Measurements from ENCODE around the gene EAF1. TPM values are rescaled to one million over a fixed set of nuclear protein-coding genes. Genes with fewer than 3 reads are reported as not detected.

The EAF1 gene
- polyA plus RNA-seq, 3 donors, result 9.0 to 44.0 (median 9.1) TPM

DNA sequence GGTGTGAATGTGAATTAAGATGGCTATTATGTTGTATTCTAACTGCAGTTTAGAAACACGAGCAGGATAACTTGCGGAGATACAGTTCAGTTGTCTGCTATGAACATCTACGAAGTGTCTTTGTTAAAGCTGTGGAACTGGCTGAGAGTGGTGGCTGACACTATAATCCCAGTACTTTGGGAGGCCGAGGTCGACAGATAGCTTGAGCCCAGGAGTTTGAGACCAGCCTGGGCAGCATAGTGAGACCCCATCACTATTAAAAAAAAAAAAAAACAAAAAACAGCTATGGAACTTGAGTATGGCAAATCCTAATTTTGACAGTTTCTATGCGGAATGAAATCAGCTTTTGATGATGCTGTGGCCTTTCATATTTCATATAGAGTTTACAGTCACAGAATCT is 1.7 kb downstream of the EAF1 start:
- Histone ChIP-seq H2AFZ (ENCODE audit: insufficient read depth, low read depth, low read length, poor library complexity, severe bottlenecking) (no peak overlapping the region), H3K4me2 (replicated peaks; ENCODE audit: extremely low read depth, low read length, poor library complexity, severe bottlenecking) (peak overlapping the region; percentile 83), H3K27ac (ENCODE audit: low read depth in 1 of 2, low read length in 2 of 2) (peak overlapping the region in 1 of 2 donors; percentile 99), H3K4me1 (ENCODE audit: control insufficient read depth in 1 of 2, insufficient read depth in 2 of 2, low read length in 2 of 2) (peaks cover 21 to 32% of the 10 kb centered on the region in 2 donors), H3K27me3 (ENCODE audit: control insufficient read depth in 2 of 2, insufficient read depth in 2 of 2, low read length in 2 of 2) (no peaks in the 10 kb centered on the region), H3K9ac (ENCODE audit: insufficient read depth, low read length, poor library complexity, severe bottlenecking) (peak overlapping the region; percentile 2), H4K20me1 (ENCODE audit: insufficient read depth, low read length) (peaks cover 43% of the 10 kb centered on the region), H3K9me3 (replicated peaks in 1 of 2; ENCODE audit: control insufficient read depth in 1 of 2, insufficient read depth in 1 of 2, low read length in 2 of 2) (no peaks in the 10 kb centered on the region), H3K4me3 (replicated peaks in 1 of 3; ENCODE audit: low read depth in 2 of 3, low read length in 3 of 3) (peak overlapping the region in 2 of 3 experiments; percentile 73 to 92), H3K36me3 (replicated peaks in 1 of 2; ENCODE audit: control insufficient read depth in 1 of 2, insufficient read depth in 2 of 2, low read length in 2 of 2) (peaks cover 44 to 51% of the 10 kb centered on the region in 2 donors), H3K79me2 (ENCODE audit: insufficient read depth, low read length) (peaks cover 79% of the 10 kb centered on the region)
- Mint-ChIP-seq H3K4me1 (peaks cover 46% of the 10 kb centered on the region), H3K27ac (peak overlapping the region; percentile 98 to 100 (median 99)), H3K9me3 (no peaks in the 10 kb centered on the region), H3K4me3 (peak overlapping the region; percentile 96 to 99), H3K36me3 (peaks cover 50 to 55% of the 10 kb centered on the region in 2 donors), H3K27me3 (ENCODE audit: low read depth in 3 of 3) (no peaks in the 10 kb centered on the region)
- intact Hi-C loops (cut with micrococcal nuclease), result loop anchor here in 1 of 2 donors (5.0 kb wide), 2 partner anchors 128 to 162 kb away; no protein-coding TSS in a partner anchor
- TF ChIP-seq, protein P1, sequence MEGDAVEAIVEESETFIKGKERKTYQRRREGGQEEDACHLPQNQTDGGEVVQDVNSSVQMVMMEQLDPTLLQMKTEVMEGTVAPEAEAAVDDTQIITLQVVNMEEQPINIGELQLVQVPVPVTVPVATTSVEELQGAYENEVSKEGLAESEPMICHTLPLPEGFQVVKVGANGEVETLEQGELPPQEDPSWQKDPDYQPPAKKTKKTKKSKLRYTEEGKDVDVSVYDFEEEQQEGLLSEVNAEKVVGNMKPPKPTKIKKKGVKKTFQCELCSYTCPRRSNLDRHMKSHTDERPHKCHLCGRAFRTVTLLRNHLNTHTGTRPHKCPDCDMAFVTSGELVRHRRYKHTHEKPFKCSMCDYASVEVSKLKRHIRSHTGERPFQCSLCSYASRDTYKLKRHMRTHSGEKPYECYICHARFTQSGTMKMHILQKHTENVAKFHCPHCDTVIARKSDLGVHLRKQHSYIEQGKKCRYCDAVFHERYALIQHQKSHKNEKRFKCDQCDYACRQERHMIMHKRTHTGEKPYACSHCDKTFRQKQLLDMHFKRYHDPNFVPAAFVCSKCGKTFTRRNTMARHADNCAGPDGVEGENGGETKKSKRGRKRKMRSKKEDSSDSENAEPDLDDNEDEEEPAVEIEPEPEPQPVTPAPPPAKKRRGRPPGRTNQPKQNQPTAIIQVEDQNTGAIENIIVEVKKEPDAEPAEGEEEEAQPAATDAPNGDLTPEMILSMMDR (IDR thresholded peaks at IDR 0.05), result no peak
- 73% methylated on average over 3 of the region's 6 CpGs for WGBS (ENCODE audit: insufficient coverage)
- no peak for DNase-seq

DNA sequence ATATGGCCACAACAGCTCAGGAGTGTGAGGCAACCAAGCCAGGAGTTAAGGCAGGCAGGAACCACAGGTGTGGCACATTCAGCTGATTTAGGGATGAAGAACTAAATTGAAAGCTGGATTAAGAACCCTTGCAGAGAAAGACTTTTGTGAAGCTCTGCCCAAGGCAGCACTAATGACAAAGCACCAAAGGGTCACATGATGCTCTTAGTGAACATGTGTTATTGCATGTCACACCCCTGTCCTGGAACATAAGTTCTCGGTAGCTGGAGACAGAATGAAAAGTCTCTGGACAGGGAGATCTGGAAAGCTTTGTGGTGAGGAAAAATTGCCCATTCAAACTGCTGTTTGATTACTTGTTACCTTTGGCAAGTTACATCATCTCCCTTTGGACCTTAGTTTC is 3.2 kb downstream of the EAF1 start:
- intact Hi-C loops (cut with micrococcal nuclease), result no loop called here
- WGBS (ENCODE audit: insufficient coverage), result no CpG with 5 or more reads among the region's 1 CpG
- H3K4me1 ChIP-seq (ENCODE audit: control insufficient read depth in 1 of 2, insufficient read depth in 2 of 2, low read length in 2 of 2), result peaks cover 21 to 32% of the 10 kb centered on the region in 2 donors
- H2AFZ ChIP-seq (ENCODE audit: insufficient read depth, low read depth, low read length, poor library complexity, severe bottlenecking), result no peak overlapping the region
- Mint-ChIP-seq H3K4me1 (peaks cover 41% of the 10 kb centered on the region), H3K27ac (peak overlapping the region in 4 of 7 donors; percentile 40 to 70 (median 58)), H3K27me3 (ENCODE audit: low read depth in 3 of 3) (no peaks in the 10 kb centered on the region), H3K4me3 (no peak overlapping the region), H3K9me3 (no peaks in the 10 kb centered on the region), H3K36me3 (peaks cover 55 to 60% of the 10 kb centered on the region in 2 donors)
- H3K9me3 ChIP-seq (replicated peaks in 1 of 2; ENCODE audit: control insufficient read depth in 1 of 2, insufficient read depth in 1 of 2, low read length in 2 of 2), result no peaks in the 10 kb centered on the region
- H3K36me3 ChIP-seq (replicated peaks in 1 of 2; ENCODE audit: control insufficient read depth in 1 of 2, insufficient read depth in 2 of 2, low read length in 2 of 2), result peaks cover 55% of the 10 kb centered on the region in 2 donors
- H3K9ac ChIP-seq (ENCODE audit: insufficient read depth, low read length, poor library complexity, severe bottlenecking), result no peak overlapping the region
- H3K79me2 ChIP-seq (ENCODE audit: insufficient read depth, low read length), result peaks cover 84% of the 10 kb centered on the region
- DNase-seq, result no peak
- H3K27me3 ChIP-seq (ENCODE audit: control insufficient read depth in 2 of 2, insufficient read depth in 2 of 2, low read length in 2 of 2), result no peaks in the 10 kb centered on the region
- H4K20me1 ChIP-seq (ENCODE audit: insufficient read depth, low read length), result peaks cover 50% of the 10 kb centered on the region
- no peak overlapping the region for H3K4me3 ChIP-seq (replicated peaks in 1 of 3; ENCODE audit: low read depth in 2 of 3, low read length in 3 of 3)
- peak overlapping the region in 1 of 2 donors; percentile 5 for H3K27ac ChIP-seq (ENCODE audit: low read depth in 1 of 2, low read length in 2 of 2)
- TF ChIP-seq, protein P1 (IDR thresholded peaks at IDR 0.05), result no peak
- no peak overlapping the region for H3K4me2 ChIP-seq (replicated peaks; ENCODE audit: extremely low read depth, low read length, poor library complexity, severe bottlenecking)

Measured in CD14-positive monocyte (primary cell).